GM19193 (cell line): Measurements from ENCODE around the gene REPS1.

Experiments
- POLR2A ChIP-seq: IDR thresholded peaks from 4 replicates; pipeline ENCODE4 v1.6.1; 2011; ENCODE audit not compliant: insufficient read depth, insufficient read length; ENCODE audit errors: extremely low read depth

The REPS1 gene

DNA sequence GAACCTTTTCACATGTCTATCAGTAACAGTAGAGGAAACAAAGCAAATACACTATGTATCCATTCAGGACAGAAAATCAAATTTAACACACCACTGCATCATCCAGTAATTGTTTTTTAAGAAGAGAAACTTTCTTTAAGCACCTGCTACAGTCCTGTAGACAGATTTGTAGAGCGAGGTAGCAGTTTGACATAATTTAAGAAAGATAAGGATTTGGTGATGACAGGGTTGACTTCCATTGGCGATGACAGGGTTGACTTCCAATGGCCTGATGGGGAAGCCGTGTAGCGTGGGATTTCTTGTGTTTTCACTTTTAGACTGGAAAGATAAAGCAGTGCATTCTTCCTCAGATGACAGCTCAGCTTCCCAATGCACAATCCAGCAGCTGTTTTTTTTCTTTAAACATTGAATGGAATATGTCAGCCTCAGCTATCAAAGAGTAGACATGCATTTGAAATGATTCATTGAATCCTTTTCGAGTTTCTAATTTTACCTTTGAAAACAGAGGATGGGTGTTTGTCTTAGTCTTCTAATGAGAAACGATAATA, 123.6 kb downstream of the REPS1 start:
- TF ChIP-seq POLR2A: no peak

DNA sequence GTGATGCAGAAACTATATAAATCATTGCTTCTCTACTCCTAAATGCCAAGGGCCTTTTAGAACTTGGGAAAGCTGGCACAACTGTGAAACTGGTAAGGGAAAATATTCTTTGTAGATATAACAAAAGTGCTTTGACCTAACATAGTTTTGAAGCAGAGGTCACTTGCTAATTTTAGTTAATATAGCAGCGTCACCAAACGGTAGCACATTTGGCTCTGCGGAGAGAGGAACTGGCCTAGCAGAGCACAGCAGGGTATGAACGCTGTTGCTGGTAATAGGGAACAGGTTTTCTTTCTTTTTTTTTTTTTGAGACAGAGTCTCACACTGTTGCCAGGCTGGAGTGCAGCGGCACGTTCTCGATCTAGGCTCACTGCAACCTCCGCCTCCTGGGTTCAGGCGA, 124.7 kb downstream of the REPS1 start:
- TF ChIP-seq POLR2A: no peak

GRCh38 chr6:138862456-138862855, 125.6 kb downstream of the REPS1 start:
- TF ChIP-seq POLR2A: no peak

- TF ChIP-seq POLR2A: no peak
Observed at GRCh38 chr6:138857775-138858174, 130.3 kb downstream of the REPS1 start.

- TF ChIP-seq POLR2A: no peak
Observed at GRCh38 chr6:138856654-138857053, 131.4 kb downstream of the REPS1 start.
